Ramos (cell line): ENCODE data around the gene NDUFV1.
"Not testable (repeated sequence)": the region's sequence is repeated elsewhere in the genome, so short reads cannot be mapped to it uniquely, and the experiment has no call there.

Source experiments
- in situ Hi-C: fragments of 300-500 bp; cut with MboI; formaldehyde crosslinking; loops from one replicate; pipeline ENCODE4 v1.14.3; 2022; ENCODE audit warnings: low sequenced_read_pairs; ENCODE audit not compliant: unreplicated experiment

NDUFV1 gene

DNA sequence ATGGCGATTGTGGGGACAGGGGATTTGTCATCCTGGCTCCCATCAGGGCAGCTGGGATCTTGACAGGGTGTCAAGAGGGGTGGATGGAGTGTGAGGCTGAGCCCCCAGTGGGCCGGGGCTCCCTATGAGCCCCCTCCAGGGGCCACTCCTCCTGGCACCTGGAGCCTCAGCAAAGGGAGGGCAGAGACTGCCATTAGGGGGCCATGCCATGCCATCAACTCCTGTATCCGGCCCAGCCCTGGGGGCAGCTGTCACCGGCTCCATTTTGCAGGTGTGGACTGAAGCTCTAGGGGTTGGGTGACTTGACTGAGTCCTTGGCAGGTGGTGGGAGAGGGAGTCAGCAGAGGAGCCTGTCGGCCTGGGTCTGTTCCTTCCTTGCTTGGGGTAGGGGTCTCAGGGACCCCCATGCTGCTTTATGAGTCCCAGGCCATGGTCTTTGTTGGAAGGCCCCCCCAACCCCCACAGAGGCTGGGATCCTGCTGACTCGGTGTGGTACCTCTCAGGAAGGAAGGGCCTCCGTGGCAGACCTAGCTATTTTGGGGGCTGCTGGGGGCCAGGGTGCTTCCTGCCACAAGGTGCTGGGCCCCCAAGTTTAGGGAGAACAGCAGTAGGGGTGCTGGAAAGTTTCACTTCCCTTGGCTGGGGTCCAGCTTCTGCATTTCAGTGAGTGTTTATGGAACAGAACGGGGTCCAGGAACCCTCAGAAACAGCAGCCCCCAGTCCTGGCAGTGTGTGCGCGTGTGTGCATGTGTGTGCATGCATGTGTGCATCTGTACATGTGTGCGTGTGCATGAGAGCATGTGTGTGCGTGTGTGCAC is 42.3 kb downstream of the NDUFV1 start:
- in situ Hi-C loops, result no loop called here

DNA sequence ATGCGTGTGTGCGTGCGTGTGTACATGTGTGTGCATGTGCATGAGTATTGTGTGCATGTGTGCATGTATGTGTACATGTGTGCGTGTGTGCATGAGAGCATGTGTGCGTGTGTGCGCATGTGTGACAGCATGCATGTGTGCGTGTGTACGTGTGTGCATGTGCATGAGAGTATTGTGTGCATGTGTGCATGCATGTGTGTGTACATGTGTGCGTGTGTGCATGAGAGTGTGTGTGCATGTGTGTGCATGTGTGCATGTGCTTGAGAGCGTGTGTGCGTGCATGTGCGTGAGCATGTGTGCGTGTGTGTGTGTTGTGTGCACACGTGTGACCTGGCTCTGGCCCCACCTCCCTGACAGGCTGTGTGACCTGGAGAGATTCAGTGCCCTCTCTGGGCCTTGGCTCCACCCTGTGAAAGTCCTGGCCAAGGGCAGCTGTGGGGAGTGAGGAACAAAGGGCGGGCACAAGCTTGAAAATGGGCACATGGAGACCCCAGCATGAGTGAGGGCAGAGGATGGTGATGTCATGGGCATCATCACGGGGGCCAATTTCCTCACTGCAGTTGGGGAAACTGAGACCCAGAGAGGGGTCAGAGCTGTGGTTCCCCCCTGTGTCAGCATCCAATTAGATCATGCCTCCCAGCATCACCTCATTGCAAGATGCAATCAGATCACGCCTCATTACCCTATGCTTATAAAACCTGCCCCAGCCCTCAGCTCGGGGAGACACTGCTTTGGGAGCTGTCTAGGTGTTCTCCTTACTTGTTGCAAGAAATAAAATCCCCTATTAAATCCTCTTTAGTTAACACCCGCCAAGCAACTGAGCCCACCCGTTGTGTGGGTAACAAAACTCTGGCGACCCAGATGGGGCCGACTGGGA is 43.1 kb downstream of the NDUFV1 start:
- in situ Hi-C loops, result no loop called here

GRCh38 chr11:67651976-67652781 is 45.4 kb downstream of the NDUFV1 start:
- in situ Hi-C loops, result no loop called here

DNA sequence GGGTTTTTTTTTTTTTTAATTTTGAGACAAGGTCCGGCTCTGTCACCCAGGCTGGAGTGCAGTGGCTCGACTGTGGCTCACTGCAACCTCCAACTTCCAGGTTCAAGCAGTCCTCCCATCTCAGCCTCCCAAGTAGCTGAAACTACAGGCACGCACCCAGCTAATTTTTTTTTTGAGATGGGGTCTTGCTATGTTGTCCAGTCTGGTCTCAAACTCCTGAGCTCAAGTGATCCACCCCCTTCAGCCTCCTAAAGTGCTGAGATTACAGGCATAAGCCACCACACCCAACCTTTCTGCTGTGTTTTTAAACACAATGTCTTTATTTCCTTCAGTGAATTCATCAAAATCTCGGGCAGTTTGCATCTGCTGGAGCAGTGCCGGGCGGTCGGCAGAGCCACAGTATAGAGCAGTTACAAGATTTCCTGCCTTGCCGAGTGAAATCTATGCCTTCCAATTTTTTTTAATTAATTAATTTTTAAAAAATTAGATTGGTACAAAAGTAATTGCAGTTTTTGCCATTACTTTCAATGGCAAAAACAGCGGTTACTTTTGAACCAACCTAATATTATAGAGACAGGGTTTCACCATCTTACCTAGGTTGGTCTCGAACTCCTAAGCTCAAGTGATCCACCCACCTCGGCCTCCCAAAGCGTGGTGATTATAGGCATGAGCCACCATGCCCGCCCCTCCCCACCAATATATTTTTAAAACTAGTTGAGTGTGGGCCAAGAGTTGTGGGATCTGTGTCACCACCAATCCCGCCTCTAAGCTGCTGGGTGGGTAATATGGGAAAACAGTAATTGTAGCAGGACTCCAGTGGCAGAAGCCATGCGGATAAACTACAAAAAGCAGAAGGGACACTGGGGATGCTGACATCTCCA is 46.5 kb downstream of the NDUFV1 start:
- in situ Hi-C loops, result no loop called here

DNA sequence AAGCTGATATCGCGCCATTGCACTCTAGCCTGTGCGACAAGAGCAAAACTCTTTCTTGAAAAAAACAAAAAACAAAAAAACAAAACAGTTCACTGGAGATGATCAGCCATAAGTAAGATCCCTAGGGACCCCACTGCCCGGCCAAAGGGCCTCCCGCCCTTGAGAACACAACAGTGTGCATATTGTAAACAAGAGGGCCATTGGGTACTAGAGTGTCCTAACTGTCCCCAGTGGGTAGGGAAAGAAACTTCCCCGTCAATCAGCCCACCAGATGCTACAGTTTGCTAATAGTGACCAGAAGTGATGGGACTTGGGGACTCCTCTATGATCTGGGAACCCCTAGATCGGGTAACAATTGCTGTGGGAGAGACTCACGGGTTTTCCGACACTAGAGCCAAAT is 47.5 kb downstream of the NDUFV1 start:
- in situ Hi-C loops, result no loop called here

DNA sequence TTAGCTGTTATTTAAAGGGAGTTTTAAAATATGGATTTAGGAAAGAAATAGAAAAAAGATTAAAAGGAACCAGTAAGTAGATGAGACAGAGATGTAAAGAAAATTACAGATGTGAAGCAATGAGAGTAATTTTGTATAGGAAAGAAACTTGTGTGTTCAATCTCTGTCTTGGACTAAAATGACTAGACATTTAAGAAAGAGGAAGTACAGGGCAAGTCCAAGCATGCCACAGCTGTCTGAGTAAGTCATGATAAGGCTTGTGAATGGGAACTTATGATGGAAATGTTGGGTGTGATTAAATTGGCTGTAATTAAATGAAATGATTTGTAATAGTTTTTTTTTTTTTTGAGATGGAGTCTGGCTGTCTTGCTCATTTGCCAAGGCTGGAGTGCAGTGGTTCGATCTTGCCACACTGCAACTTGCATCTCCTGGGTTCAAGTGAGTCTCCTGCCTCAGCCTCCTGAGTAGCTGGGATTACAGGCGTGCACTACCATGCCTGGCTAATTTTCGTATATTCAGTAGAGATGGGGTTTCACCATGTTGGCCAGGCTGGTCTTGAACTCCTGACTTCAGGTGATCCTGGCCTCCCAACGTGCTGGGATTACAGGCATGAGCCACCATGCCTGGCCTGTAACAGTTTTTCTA is 49.7 kb downstream of the NDUFV1 start:
- in situ Hi-C loops, result no loop called here

DNA sequence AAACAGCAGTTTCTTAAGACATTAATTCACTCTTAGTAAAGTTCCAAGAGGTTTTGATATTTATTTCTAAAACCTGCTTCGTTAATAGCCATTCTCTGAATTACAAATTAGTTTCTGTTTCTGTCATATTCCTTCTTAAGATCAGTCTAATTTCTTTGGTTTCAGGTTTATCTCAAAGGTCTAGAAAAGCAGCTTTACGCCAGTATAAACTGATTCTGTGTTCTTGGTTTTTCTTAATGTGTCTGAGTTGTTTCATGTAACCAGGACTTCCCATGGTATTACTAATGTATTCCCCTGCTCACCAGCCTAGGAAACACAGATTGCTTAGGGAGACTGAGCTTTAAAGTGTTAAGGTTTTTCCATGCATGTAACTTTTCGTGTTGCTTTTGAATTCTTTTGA is 50.6 kb downstream of the NDUFV1 start:
- in situ Hi-C loops, result no loop called here

DNA sequence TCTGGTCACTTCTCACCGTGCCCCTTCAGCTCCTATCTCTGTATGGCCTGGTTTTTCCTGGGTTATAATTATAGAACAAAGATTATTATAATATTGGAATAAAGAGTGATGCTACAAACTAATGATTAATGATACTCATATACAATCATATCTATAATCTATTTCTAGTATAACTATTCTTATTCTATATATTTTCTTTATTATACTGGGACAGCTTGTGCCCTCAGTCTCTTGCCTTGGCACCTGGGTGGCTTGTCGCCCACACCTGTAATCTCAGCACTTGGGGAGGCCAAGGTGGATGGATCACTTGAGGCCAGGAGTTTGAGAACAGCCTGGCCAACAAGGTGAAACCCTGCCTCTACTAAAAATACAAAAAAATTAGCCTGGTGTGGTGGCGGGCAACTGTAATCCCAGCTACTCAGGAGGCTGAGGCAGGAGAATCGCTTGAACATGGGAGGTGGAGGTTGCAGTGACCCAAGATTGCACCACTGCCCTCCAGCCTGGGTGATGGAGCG is 53.0 kb downstream of the NDUFV1 start:
- in situ Hi-C loops, result not testable (repeated sequence)

DNA sequence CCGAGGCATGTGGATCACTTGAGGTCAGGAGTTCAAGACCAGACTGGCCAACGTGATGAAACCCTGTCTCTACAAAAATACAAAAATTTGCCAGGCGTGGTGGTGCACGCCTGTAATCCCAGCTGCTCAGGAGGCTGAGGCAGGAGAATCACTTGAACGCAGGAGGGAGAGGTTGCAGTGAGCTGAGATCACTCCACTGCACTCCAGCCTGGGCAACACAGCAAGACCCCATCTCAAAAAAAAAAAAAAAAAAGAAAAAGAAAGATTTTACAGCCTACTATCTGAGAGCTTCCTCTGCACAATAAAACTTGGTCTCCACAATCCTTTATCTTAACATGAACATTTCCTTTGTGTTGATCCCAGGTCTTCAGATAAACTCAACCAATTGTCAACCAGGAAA is 54.0 kb downstream of the NDUFV1 start:
- in situ Hi-C loops, result not testable (repeated sequence)
